Duodenal mucosa (tissue), 2 donors: Measurements from ENCODE around the gene CES4A.
A peak's percentile ranks its signal among the peaks of the same experiment; 100 is the strongest.

Source experiments
- H3K27ac ChIP-seq: one replicate; pipeline ENCODE4 v1.7.0; 2013; ENCODE audit warnings: low read depth, low read length
- H3K27me3 ChIP-seq, 2 donors: one replicate each; pipeline ENCODE4 v1.7.0; 2013; ENCODE audit warnings: low read length in 2 of 2, control low read depth in 1 of 2; ENCODE audit not compliant: insufficient read depth in 2 of 2, control insufficient read depth in 1 of 2
- H3K36me3 ChIP-seq, 2 donors: one replicate each; pipeline ENCODE4 v1.7.0; 2013; ENCODE audit warnings: low read length in 2 of 2, control low read depth in 1 of 2; ENCODE audit not compliant: insufficient read depth in 2 of 2, control insufficient read depth in 1 of 2
- H3K4me1 ChIP-seq, 2 donors: one replicate each; pipeline ENCODE4 v1.7.0; 2013; ENCODE audit warnings: low read length in 2 of 2, control low read depth in 1 of 2; ENCODE audit not compliant: insufficient read depth in 2 of 2, control insufficient read depth in 1 of 2
- H3K4me3 ChIP-seq, 2 donors: one replicate each; pipeline ENCODE4 v1.7.0; 2013; ENCODE audit warnings: low read length in 2 of 2, low read depth in 1 of 2
- H3K9ac ChIP-seq, 2 donors: one replicate each; pipeline ENCODE4 v1.7.0; 2013; ENCODE audit warnings: low read length in 2 of 2, low read depth in 1 of 2
- H3K9me3 ChIP-seq, 2 donors: one replicate each; pipeline ENCODE4 v1.7.0; 2013; ENCODE audit warnings: low read length in 2 of 2, control low read depth in 1 of 2; ENCODE audit not compliant: control insufficient read depth in 1 of 2

CES4A gene

GRCh38 chr16:66947302-66948065 lies 40.9 kb upstream of the CES4A start:
- Histone ChIP-seq H3K9me3 (peaks cover 0 to 4% of the 10 kb centered on the region in 2 donors), H3K4me1 (peaks cover 11 to 23% of the 10 kb centered on the region in 2 donors), H3K9ac (peak overlapping the region; percentile 20 to 35), H3K27ac (no peak overlapping the region), H3K36me3 (peaks cover 16 to 19% of the 10 kb centered on the region in 2 donors), H3K4me3 (peak overlapping the region; percentile 60 to 65), H3K27me3 (no peaks in the 10 kb centered on the region)

GRCh38 chr16:66948134-66948836 lies 40.1 kb upstream of the CES4A start:
- H3K9me3 ChIP-seq = peaks cover 0 to 4% of the 10 kb centered on the region in 2 donors
- peak overlapping the region; percentile 60 to 65 for H3K4me3 ChIP-seq
- H3K9ac ChIP-seq = peak overlapping the region; percentile 20 to 35
- peaks cover 8 to 11% of the 10 kb centered on the region in 2 donors for H3K36me3 ChIP-seq
- H3K4me1 ChIP-seq = peaks cover 16 to 30% of the 10 kb centered on the region in 2 donors
- no peak overlapping the region for H3K27ac ChIP-seq
- H3K27me3 ChIP-seq = no peaks in the 10 kb centered on the region

- Histone ChIP-seq H3K9ac (peak overlapping the region; percentile 20 to 35), H3K9me3 (peaks cover 0 to 4% of the 10 kb centered on the region in 2 donors), H3K36me3 (peaks cover 3 to 6% of the 10 kb centered on the region in 2 donors), H3K27ac (no peak overlapping the region), H3K4me1 (peaks cover 22 to 35% of the 10 kb centered on the region in 2 donors), H3K4me3 (peak overlapping the region; percentile 60 to 65), H3K27me3 (no peaks in the 10 kb centered on the region)
Measured at GRCh38 chr16:66948837-66949225, 39.6 kb upstream of the CES4A start.

GRCh38 chr16:66949472-66949871 lies 38.9 kb upstream of the CES4A start:
- H3K27me3 ChIP-seq = no peaks in the 10 kb centered on the region
- H3K36me3 ChIP-seq = no peaks in the 10 kb centered on the region
- H3K4me3 ChIP-seq = no peak overlapping the region
- peaks cover 0 to 4% of the 10 kb centered on the region in 2 donors for H3K9me3 ChIP-seq
- peaks cover 24 to 38% of the 10 kb centered on the region in 2 donors for H3K4me1 ChIP-seq
- peak overlapping the region in 1 of 2 donors; percentile 20 for H3K9ac ChIP-seq
- H3K27ac ChIP-seq = no peak overlapping the region

GRCh38 chr16:66950437-66950836 lies 38.0 kb upstream of the CES4A start:
- H3K9ac ChIP-seq = no peak overlapping the region
- no peak overlapping the region for H3K27ac ChIP-seq
- H3K27me3 ChIP-seq = no peaks in the 10 kb centered on the region
- peaks cover 0 to 4% of the 10 kb centered on the region in 2 donors for H3K9me3 ChIP-seq
- no peaks in the 10 kb centered on the region for H3K36me3 ChIP-seq
- H3K4me1 ChIP-seq = peaks cover 24 to 36% of the 10 kb centered on the region in 2 donors
- no peak overlapping the region for H3K4me3 ChIP-seq

- no peaks in the 10 kb centered on the region for H3K36me3 ChIP-seq
Measured at GRCh38 chr16:66950971-66951790, 37.2 kb upstream of the CES4A start.

GRCh38 chr16:66952430-66953110 lies 35.8 kb upstream of the CES4A start:
- Histone ChIP-seq H3K27ac (no peak overlapping the region), H3K9ac (peak overlapping the region in 1 of 2 donors; percentile 26), H3K4me1 (peaks cover 27 to 33% of the 10 kb centered on the region in 2 donors), H3K9me3 (peaks cover 0 to 4% of the 10 kb centered on the region in 2 donors), H3K4me3 (no peak overlapping the region), H3K27me3 (no peaks in the 10 kb centered on the region), H3K36me3 (no peaks in the 10 kb centered on the region)

More at GRCh38 chr16:66950971-66951790, 37.2 kb upstream of the CES4A start:
- Histone ChIP-seq H3K9ac (no peak overlapping the region), H3K4me3 (no peak overlapping the region), H3K27me3 (no peaks in the 10 kb centered on the region), H3K4me1 (peaks cover 25 to 35% of the 10 kb centered on the region in 2 donors), H3K9me3 (peaks cover 0 to 4% of the 10 kb centered on the region in 2 donors), H3K27ac (no peak overlapping the region)

GRCh38 chr16:66953462-66954096 lies 34.8 kb upstream of the CES4A start:
- Histone ChIP-seq H3K4me1 (peaks cover 26 to 27% of the 10 kb centered on the region in 2 donors), H3K4me3 (peak overlapping the region in 1 of 2 donors; percentile 57), H3K9ac (peak overlapping the region; percentile 27 to 60), H3K36me3 (no peaks in the 10 kb centered on the region), H3K27me3 (no peaks in the 10 kb centered on the region), H3K9me3 (peaks cover 0 to 4% of the 10 kb centered on the region in 2 donors), H3K27ac (no peak overlapping the region)

GRCh38 chr16:66954097-66954659 lies 34.2 kb upstream of the CES4A start:
- peak overlapping the region; percentile 27 to 54 for H3K9ac ChIP-seq

More at GRCh38 chr16:66954097-66954659, 34.2 kb upstream of the CES4A start:
- Histone ChIP-seq H3K4me3 (peak overlapping the region in 1 of 2 donors; percentile 57), H3K9me3 (peaks cover 0 to 4% of the 10 kb centered on the region in 2 donors), H3K27me3 (no peaks in the 10 kb centered on the region), H3K27ac (no peak overlapping the region), H3K36me3 (no peaks in the 10 kb centered on the region), H3K4me1 (peaks cover 20 to 24% of the 10 kb centered on the region in 2 donors)
